SW 1271 (cell line): ENCODE results near the gene DYNLT4.
"Not testable (repeated sequence)": the region's sequence is repeated elsewhere in the genome, so short reads cannot be mapped to it uniquely, and the experiment has no call there.

Experiments
- DNase-seq, 2 experiments: peaks; one replicate each; lab custom pipeline; 2025; lab: John Stamatoyannopoulos, UW

The DYNLT4 gene

GRCh38 chr1:44806704-44807363 lies at the start of gene DYNLT4:
Gene DYNLT4 (minus strand): TSS chr1:44807351. CDS start chr1:44806668, 683 bp downstream.
- DNase-seq, result no peak

- DNase-seq, result no peak
These were observed 48.6 kb upstream of the DYNLT4 start for GRCh38 chr1:44855742-44856141.

GRCh38 chr1:44854970-44855369 lies 47.8 kb upstream of the DYNLT4 start:
- no peak for DNase-seq

GRCh38 chr1:44853201-44853600 lies 46.0 kb upstream of the DYNLT4 start:
- no peak for DNase-seq

GRCh38 chr1:44851308-44851707 lies 44.2 kb upstream of the DYNLT4 start:
- DNase-seq, result no peak

- DNase-seq, result no peak
These were observed 42.5 kb upstream of the DYNLT4 start for GRCh38 chr1:44849575-44850132.

GRCh38 chr1:44848456-44849181 lies 41.5 kb upstream of the DYNLT4 start:
- no peak for DNase-seq

- DNase-seq, result no peak
These were observed 40.7 kb upstream of the DYNLT4 start for GRCh38 chr1:44847845-44848244.

- DNase-seq, result no peak
These were observed 39.8 kb upstream of the DYNLT4 start for GRCh38 chr1:44846985-44847384.

GRCh38 chr1:44842862-44843655 lies 35.9 kb upstream of the DYNLT4 start, which contains the start of gene PTCH2:
Gene PTCH2 (minus strand): TSS chr1:44843253. CDS start chr1:44842932, 321 bp downstream.
- no peak for DNase-seq

GRCh38 chr1:44842486-44842861 lies 35.3 kb upstream of the DYNLT4 start:
- DNase-seq, result no peak

GRCh38 chr1:44839576-44839975 lies 32.4 kb upstream of the DYNLT4 start:
- no peak for DNase-seq

GRCh38 chr1:44838294-44838693 lies 31.1 kb upstream of the DYNLT4 start:
- DNase-seq, result not testable (repeated sequence)

- DNase-seq, result peak in 1 of 2 experiments; percentile 63
These were observed 28.9 kb upstream of the DYNLT4 start for GRCh38 chr1:44835738-44836675.

- no peak for DNase-seq
These were observed 27.2 kb upstream of the DYNLT4 start for GRCh38 chr1:44834328-44834727.

GRCh38 chr1:44832056-44832705 lies 25.0 kb upstream of the DYNLT4 start:
- no peak for DNase-seq

- DNase-seq, result no peak
These were observed 24.4 kb upstream of the DYNLT4 start for GRCh38 chr1:44831516-44831915.

GRCh38 chr1:44830900-44831304 lies 23.8 kb upstream of the DYNLT4 start:
- DNase-seq, result no peak

- DNase-seq, result no peak
These were observed 22.6 kb upstream of the DYNLT4 start for GRCh38 chr1:44829506-44830384.
